ENCODE measurements around the gene B4GALT6.

- TF ChIP-seq POLR2A (IDR thresholded peaks at IDR 0.05) (no peak), CTCF (IDR thresholded peaks at IDR 0.05) (no peak), EP300 (IDR thresholded peaks at IDR 0.05) (no peak)
Measured at GRCh38 chr18:31643003-31643402, 41.4 kb downstream of the B4GALT6 start.

All from suprapubic skin (tissue), 3 donors.